ENCODE measurements around the gene CARMIL3.

- TF ChIP-seq POLR2AphosphoS5 (IDR thresholded peaks at IDR 0.05; ENCODE audit: low read depth, low read length), result no peak
- TF ChIP-seq CTCF (IDR thresholded peaks at IDR 0.05; ENCODE audit: control extremely low read depth in 1 of 3, insufficient read depth in 1 of 3, low read depth in 1 of 3, low read length in 3 of 3), result peak in 2 of 3 experiments; percentile 84 to 93; a peak in 3 of 4 replicates
- TF ChIP-seq ZNF274 (IDR thresholded peaks at IDR 0.05; ENCODE audit: borderline replicate concordance, extremely low read depth, low read length), result no peak
- TF ChIP-seq SAP30 (IDR thresholded peaks at IDR 0.05; ENCODE audit: insufficient read depth, insufficient replicate concordance, low read length), result no peak
- TF ChIP-seq SRF (IDR thresholded peaks at IDR 0.05; ENCODE audit: low read depth, low read length), result no peak
- no peak for TF ChIP-seq POLR2A (IDR thresholded peaks at IDR 0.05; ENCODE audit: control extremely low read depth in 1 of 2, low read depth in 2 of 2, low read length in 2 of 2)
- no peak for TF ChIP-seq JUND (IDR thresholded peaks at IDR 0.05; ENCODE audit: low read length)
- no peak for TF ChIP-seq BRCA1 (IDR thresholded peaks at IDR 0.05; ENCODE audit: low read depth, low read length)
- TF ChIP-seq RBBP5 (IDR thresholded peaks at IDR 0.05; ENCODE audit: borderline replicate concordance, low read depth, low read length), result no peak
- no peak for TF ChIP-seq GABPA (IDR thresholded peaks at IDR 0.05; ENCODE audit: borderline replicate concordance, insufficient read depth, low read length)
Observed at GRCh38 chr14:24058260-24058950, 6.6 kb downstream of the CARMIL3 start.

Data from H1 (cell line).